ENCODE data around the gene NDFIP1. TPM values are rescaled to one million over a fixed set of nuclear protein-coding genes. Genes with fewer than 3 reads are reported as not detected.

The NDFIP1 gene, protein sequence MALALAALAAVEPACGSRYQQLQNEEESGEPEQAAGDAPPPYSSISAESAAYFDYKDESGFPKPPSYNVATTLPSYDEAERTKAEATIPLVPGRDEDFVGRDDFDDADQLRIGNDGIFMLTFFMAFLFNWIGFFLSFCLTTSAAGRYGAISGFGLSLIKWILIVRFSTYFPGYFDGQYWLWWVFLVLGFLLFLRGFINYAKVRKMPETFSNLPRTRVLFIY
- total RNA-seq (2022; extraction: Qiagen RNA extraction) = 44.4 to 53.3 TPM (median 48.8 TPM) in 5 replicates

DNA sequence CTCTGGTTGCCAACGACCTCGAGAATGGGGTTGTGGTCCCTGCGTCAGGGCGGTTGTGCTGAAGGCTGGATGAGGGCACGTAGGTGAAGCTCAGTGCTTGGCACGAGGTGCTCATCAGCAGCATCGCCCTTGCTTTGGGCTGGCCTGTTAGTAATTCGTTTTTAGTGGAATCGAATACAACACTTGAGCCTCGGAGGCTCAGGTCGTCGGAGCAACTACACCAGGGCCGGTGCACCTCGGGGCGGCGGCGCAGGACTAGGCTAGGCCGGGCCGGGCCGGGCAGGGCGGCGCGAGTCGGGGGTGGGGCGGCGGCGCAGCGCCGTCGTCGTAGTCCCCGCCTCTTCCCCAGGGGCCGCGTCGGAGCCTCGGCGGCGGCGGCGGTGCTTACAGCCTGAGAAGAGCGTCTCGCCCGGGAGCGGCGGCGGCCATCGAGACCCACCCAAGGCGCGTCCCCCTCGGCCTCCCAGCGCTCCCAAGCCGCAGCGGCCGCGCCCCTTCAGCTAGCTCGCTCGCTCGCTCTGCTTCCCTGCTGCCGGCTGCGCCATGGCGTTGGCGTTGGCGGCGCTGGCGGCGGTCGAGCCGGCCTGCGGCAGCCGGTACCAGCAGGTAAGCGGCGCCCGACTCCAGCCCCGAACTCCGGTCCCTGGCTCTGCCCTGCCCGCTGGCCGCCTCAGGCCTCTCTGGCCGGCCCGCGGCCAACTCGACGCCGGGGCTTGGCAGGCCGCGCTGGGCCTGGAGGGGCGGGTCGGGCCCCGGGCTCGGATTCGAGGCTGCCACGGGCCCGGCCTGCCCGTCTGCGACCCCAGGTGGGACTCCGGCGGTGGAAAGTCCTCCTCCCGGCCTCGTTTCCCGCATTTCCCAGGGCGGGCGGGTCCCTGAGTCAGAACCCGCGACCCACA is at the start of gene NDFIP1:
TSS of gene NDFIP1 (plus strand) at position 348 of the 899 bp plus-strand sequence. CDS start at position 544, 196 bp downstream.

Other genes starting within 250 kb of the NDFIP1 start
- 2.2 to 3.8 TPM (median 3.0 TPM) in 5 replicates for gene PCDH1, start 230.4 kb upstream of the NDFIP1 start, total RNA-seq (2022; extraction: Qiagen RNA extraction)
- gene DELE1, start 184.9 kb upstream of the NDFIP1 start, total RNA-seq (2022; extraction: Qiagen RNA extraction) = 45.5 to 58.1 TPM (median 51.2 TPM) in 5 replicates
- 0.01 to 0.11 TPM (median 0.02 TPM) in 3 of 5 replicates, not detected in the others for gene PCDH12, start 150.6 kb upstream of the NDFIP1 start, total RNA-seq (2022; extraction: Qiagen RNA extraction)
- gene RNF14, start 139.7 kb upstream of the NDFIP1 start, total RNA-seq (2022; extraction: Qiagen RNA extraction) = 54.4 to 64.3 TPM (median 61.5 TPM) in 5 replicates
- gene GNPDA1, start 95.8 kb upstream of the NDFIP1 start, total RNA-seq (2022; extraction: Qiagen RNA extraction) = 57.5 to 69.1 TPM (median 64.6 TPM) in 5 replicates
- 7.6 to 9.5 TPM (median 8.4 TPM) in 5 replicates for gene SPRY4, start 216.2 kb downstream of the NDFIP1 start, total RNA-seq (2022; extraction: Qiagen RNA extraction)

Data from A549 treated with Mapracorat at 1 μM for 4 hours (cell line).